HUES64 (cell line): ENCODE data around the gene NVL.

ENCODE experiments used
- H3K27ac ChIP-seq: 2 replicates; pipeline ENCODE4 v1.7.0; 2013; ENCODE audit warnings: low read depth, low read length, inconsistent platforms
- H3K27me3 ChIP-seq: 2 replicates; pipeline ENCODE4 v1.6.1; 2013; ENCODE audit warnings: mild to moderate bottlenecking, low read length; ENCODE audit not compliant: insufficient read depth
- H3K36me3 ChIP-seq: 2 replicates; pipeline ENCODE4 v1.6.1; 2013; ENCODE audit warnings: mild to moderate bottlenecking, low read length; ENCODE audit not compliant: insufficient read depth
- H3K4me1 ChIP-seq: 2 replicates; pipeline ENCODE4 v1.6.1; 2013; ENCODE audit warnings: mild to moderate bottlenecking, low read length, moderate library complexity; ENCODE audit not compliant: insufficient read depth
- H3K4me3 ChIP-seq: 2 replicates; pipeline ENCODE4 v1.5.1; 2013; ENCODE audit warnings: mild to moderate bottlenecking, low read length, moderate library complexity
- H3K9ac ChIP-seq: 2 replicates; pipeline ENCODE4 v1.6.1; 2013; ENCODE audit warnings: mild to moderate bottlenecking, low read depth, low read length
- H3K9me3 ChIP-seq: 2 replicates; pipeline ENCODE4 v1.6.1; 2013; ENCODE audit warnings: low read depth, low read length; ENCODE audit not compliant: insufficient read depth
- WGBS: fragments of 150-250, 120-280 bp; methylation state at CpG from one replicate; pipeline ENCODE4 v1.1.7; 2013; ENCODE audit warnings: missing lambda C conversion rate; 5-methylcytosine and 5-hydroxymethylcytosine counted together

Gene NVL

GRCh38 chr1:224274970-224275626 lies 54.9 kb downstream of the NVL start:
- Histone ChIP-seq H3K27ac (no peak overlapping the region), H3K4me3 (no peak overlapping the region), H3K27me3 (no peaks in the 10 kb centered on the region), H3K4me1 (no peaks in the 10 kb centered on the region), H3K9ac (no peak overlapping the region), H3K9me3 (no peaks in the 10 kb centered on the region), H3K36me3 (peaks cover 63% of the 10 kb centered on the region)
- 94% methylated on average over 6 of the region's 6 CpGs for WGBS

- H3K36me3 ChIP-seq, result peaks cover 59% of the 10 kb centered on the region
Measured at GRCh38 chr1:224273641-224274040, 56.3 kb downstream of the NVL start.

GRCh38 chr1:224271106-224271505 lies 58.9 kb downstream of the NVL start:
- WGBS, result 99% methylated on average over 3 of the region's 3 CpGs
- Histone ChIP-seq H3K36me3 (peaks cover 74% of the 10 kb centered on the region), H3K4me3 (no peak overlapping the region), H3K9me3 (no peaks in the 10 kb centered on the region), H3K4me1 (no peaks in the 10 kb centered on the region), H3K27ac (no peak overlapping the region), H3K27me3 (no peaks in the 10 kb centered on the region), H3K9ac (no peak overlapping the region)

More at GRCh38 chr1:224273641-224274040, 56.3 kb downstream of the NVL start:
- H3K9ac ChIP-seq, result no peak overlapping the region
- WGBS, result no CpG with 5 or more reads among the region's 2 CpGs
- H3K27ac ChIP-seq, result no peak overlapping the region
- H3K9me3 ChIP-seq, result no peaks in the 10 kb centered on the region
- H3K4me1 ChIP-seq, result no peaks in the 10 kb centered on the region
- H3K4me3 ChIP-seq, result no peak overlapping the region
- H3K27me3 ChIP-seq, result no peaks in the 10 kb centered on the region

GRCh38 chr1:224267925-224268324 lies 62.0 kb downstream of the NVL start:
- Histone ChIP-seq H3K36me3 (peaks cover 69% of the 10 kb centered on the region), H3K27me3 (no peaks in the 10 kb centered on the region), H3K27ac (no peak overlapping the region), H3K4me3 (no peak overlapping the region), H3K9ac (no peak overlapping the region), H3K4me1 (no peaks in the 10 kb centered on the region), H3K9me3 (no peaks in the 10 kb centered on the region)
- 96% methylated on average over 3 of the region's 4 CpGs for WGBS

GRCh38 chr1:224266915-224267856 lies 62.8 kb downstream of the NVL start:
- Histone ChIP-seq H3K27me3 (no peaks in the 10 kb centered on the region), H3K27ac (no peak overlapping the region), H3K36me3 (peaks cover 68% of the 10 kb centered on the region), H3K4me1 (no peaks in the 10 kb centered on the region), H3K9me3 (no peaks in the 10 kb centered on the region), H3K4me3 (no peak overlapping the region), H3K9ac (no peak overlapping the region)
- WGBS, result 92% methylated on average over 11 of the region's 11 CpGs

GRCh38 chr1:224266105-224266914 lies 63.7 kb downstream of the NVL start:
- Histone ChIP-seq H3K9ac (no peak overlapping the region), H3K9me3 (no peaks in the 10 kb centered on the region), H3K27ac (no peak overlapping the region), H3K36me3 (peaks cover 66% of the 10 kb centered on the region), H3K4me3 (no peak overlapping the region), H3K27me3 (no peaks in the 10 kb centered on the region), H3K4me1 (no peaks in the 10 kb centered on the region)
- WGBS, result 90% methylated on average over 3 of the region's 3 CpGs

GRCh38 chr1:224264321-224264720 lies 65.7 kb downstream of the NVL start:
- 98% methylated on average over 3 of the region's 6 CpGs for WGBS
- no peaks in the 10 kb centered on the region for H3K9me3 ChIP-seq
- H3K36me3 ChIP-seq, result peaks cover 46% of the 10 kb centered on the region
- no peaks in the 10 kb centered on the region for H3K4me1 ChIP-seq
- H3K4me3 ChIP-seq, result no peak overlapping the region
- no peak overlapping the region for H3K27ac ChIP-seq
- H3K9ac ChIP-seq, result no peak overlapping the region
- no peaks in the 10 kb centered on the region for H3K27me3 ChIP-seq

- peaks cover 33% of the 10 kb centered on the region for H3K36me3 ChIP-seq
- WGBS, result 93% methylated on average over 2 of the region's 2 CpGs
- H3K27me3 ChIP-seq, result no peaks in the 10 kb centered on the region
- H3K9ac ChIP-seq, result no peak overlapping the region
- H3K27ac ChIP-seq, result no peak overlapping the region
- H3K4me1 ChIP-seq, result no peaks in the 10 kb centered on the region
- H3K9me3 ChIP-seq, result no peaks in the 10 kb centered on the region
- H3K4me3 ChIP-seq, result no peak overlapping the region
Measured at GRCh38 chr1:224262373-224263054, 67.5 kb downstream of the NVL start.

GRCh38 chr1:224259986-224260385 lies 70.0 kb downstream of the NVL start:
- 96% methylated on average over 5 of the region's 5 CpGs for WGBS
- peaks cover 13% of the 10 kb centered on the region for H3K4me1 ChIP-seq
- H3K9me3 ChIP-seq, result no peaks in the 10 kb centered on the region
- H3K4me3 ChIP-seq, result no peak overlapping the region
- no peaks in the 10 kb centered on the region for H3K27me3 ChIP-seq
- H3K36me3 ChIP-seq, result peaks cover 12% of the 10 kb centered on the region; the same call in 1 of the 2 replicates
- no peak overlapping the region for H3K9ac ChIP-seq
- no peak overlapping the region for H3K27ac ChIP-seq

- Histone ChIP-seq H3K4me1 (peaks cover 13% of the 10 kb centered on the region), H3K4me3 (no peak overlapping the region), H3K27ac (no peak overlapping the region), H3K27me3 (no peaks in the 10 kb centered on the region), H3K36me3 (peaks cover under 1% of the 10 kb centered on the region; the same call in 1 of the 2 replicates), H3K9me3 (no peaks in the 10 kb centered on the region), H3K9ac (no peak overlapping the region)
- no CpG with 5 or more reads among the region's 1 CpG for WGBS
Measured at GRCh38 chr1:224258351-224258750, 71.6 kb downstream of the NVL start.
